ENCODE data around the gene EBF3.

EBF3 gene

DNA sequence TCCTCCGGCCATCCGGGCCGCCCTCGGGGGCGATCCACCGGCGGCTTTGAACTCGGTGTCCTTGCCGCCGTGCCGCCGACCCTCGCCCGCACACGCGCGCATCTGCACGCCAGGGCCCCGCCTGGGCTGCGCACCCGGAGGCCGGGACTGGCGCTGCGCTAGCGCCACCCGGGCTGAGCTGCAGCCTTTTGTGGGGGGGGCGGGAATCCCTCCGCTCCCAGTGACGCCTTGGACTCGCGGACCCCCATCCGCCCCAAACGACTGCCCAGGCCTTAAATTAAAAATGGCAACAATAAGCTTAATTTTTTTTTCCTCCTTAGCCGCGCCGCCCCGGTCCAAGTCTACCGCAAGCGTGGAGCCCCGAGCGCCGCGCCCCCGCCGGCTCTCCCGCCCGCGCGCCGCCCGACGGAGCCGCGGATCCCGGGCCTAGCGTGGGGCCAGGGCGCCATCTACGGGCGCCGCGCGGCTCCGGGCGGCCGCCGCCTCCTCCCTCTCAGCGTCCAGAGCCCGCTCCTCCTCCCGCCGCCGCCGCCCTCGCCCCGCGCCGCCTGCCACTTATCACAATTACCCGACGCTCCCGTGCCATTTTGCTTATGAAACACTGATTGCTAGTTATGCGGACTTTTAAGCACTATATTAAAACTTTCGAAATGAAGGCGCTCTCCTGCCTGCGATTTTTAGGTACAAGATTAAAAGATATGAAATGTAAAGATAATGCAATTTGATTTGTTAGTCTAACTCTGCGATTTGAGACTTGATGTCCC lies 7.5 kb upstream of the EBF3 start:
- peak; percentile 17 for DNase-seq

DNA sequence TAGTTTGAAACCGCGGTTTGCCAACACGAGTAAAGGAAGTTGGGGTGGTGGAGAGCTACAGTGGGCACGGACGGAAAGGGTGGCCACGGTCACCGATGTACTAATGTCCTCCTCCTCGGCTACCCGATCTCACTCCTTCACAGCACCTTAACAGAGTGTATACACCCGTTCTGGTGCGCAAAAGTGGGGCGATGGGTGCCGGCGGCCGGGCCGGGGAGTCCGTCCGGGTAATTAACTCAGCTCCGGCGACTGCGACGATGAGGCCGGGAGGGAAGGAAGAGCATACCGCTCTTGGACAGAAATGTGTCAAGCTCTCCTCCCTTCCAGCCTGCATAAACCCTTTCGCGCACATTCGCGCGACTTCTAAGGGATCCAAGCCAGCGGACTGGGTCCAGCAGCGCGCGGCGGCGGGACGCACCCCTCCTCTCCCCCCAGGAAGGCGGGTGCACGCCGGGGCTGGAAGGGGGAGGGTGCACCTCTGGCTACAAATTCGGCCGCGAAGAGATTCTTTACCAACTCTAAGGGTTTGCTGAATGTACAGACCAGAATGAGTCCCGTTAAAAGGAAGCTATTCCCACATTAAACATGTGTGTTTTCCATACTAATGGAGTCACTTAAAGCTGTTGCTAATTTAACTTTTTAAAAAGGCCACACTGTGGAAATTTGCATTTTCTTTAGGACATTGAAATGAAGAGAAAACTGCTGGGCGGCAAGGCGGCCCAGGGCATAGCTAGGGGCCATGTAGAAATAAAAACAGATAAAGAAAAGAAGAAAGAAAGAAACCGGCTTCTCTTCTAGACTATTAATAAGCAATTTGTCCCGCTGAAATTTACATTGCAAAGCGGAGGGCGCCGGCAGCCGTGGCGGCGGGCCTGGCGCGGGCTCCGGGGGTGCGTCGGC lies 6.6 kb upstream of the EBF3 start:
- no peak for DNase-seq

DNA sequence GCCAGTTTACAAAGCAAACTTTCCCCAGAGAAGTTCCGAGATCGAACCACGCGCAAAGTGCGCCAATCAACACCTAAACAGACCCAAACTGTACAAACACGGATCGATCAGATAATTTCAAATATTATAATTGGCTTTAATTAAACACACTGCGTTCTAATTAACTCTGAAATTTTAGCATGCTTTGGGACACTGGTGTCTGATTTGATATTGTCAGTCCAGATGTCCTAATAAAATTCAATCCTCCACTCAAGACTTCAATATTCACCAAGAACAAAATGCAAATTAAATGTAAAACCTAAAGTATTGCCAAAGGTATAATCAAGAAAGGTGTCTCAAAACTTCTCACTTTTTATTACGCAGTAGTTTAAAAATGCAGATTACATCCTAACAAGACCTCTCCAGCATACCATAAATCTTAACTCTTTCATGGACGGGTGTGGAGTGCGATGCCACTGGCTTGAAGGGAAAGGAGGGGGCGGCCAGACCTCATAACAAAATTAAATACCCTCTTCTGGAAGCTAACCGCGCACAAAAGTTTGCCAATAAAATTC lies 5.9 kb upstream of the EBF3 start:
- no peak for DNase-seq

DNA sequence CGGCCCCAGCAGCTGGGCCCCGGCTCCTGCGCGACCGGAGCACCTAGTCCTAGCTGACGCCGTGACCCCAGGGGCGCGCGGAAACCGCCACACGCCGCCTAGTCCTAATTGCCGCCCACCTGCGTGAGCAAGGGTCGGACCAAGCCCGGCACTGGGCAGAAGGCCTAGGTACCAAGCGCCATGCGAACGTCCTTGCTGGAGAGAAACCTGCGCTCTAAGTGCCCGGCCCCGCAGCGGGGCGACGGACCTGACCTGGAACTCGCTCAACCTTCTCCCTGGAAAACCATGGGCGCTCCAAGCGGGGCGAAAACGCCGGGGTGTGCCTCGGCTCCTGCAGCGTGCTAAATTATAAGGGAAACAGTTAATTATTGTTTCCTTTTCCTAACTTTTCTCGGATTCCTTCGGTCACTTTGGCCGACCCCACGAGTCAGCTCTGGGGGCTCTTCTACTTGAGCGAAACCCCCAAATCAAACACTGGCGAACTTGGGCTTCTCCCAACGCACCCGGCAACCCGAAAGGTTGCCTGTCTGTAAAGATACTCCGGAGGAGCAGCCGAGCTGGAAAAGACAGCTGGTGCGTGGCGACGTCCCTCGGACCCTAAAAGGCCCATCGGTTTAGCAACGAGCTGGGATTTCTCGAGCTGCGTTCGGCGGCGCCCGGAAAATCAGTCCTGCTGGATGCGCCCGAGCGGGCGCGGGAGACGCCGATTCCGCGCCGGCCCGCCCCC lies 5.3 kb upstream of the EBF3 start:
- no peak for DNase-seq

DNA sequence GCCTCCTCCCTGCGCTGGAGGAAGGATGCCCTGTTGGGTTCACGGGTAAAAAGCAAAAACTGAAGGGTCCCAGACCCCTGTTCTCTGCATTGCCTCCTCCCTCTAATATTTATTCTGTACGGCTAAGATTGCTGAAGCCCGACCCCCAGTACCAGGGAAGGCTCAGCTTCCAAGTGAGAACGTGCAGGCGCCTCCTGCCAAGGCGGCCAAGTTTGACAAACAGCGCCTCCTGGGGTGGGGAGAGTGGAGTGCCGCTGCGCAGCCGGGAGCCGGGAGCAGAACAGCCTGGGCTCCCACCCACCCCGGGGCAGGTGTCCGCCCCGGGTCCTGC lies 4.7 kb upstream of the EBF3 start:
- no peak for DNase-seq

DNA sequence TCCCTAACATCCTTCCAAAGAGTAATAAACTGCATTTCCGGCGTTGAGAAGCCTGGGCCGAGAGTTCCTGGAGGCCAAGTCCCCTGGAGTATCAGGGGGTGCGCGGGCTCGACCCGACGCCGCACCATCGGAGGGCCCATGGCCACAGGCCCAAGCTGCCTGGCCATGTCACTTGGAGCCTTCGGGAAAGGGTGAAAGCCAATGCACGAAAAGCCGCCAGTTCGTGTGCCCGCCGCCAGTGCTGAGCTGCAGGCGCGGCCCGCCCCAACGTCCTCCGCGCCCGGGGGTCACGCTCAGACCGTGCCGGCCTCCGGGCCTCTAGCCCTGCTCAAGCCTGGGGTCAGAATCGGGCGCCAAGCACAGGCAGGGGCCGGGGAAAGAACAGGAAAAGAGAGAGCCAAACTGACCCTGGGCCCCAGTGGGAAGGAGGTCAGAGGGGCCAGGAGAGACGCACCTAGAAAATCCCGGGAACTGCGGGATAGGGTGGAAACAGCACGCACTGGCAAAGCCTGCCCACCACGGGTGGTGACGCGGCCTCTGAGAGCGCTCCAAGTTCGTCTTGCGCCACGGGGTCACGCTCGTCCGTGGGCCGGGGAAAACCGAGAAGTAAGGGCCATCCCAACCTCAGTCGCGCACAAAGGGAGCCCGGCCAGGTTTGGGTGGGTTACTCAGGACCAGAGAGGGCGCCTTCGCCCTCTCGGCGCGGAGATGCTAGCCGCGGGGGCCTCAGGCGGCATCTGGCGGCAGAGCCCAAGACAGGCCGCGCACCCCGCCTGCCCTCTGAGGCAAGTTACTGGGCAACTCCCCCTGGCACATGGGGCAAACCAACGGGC lies 4.2 kb upstream of the EBF3 start:
- DNase-seq: no peak

DNA sequence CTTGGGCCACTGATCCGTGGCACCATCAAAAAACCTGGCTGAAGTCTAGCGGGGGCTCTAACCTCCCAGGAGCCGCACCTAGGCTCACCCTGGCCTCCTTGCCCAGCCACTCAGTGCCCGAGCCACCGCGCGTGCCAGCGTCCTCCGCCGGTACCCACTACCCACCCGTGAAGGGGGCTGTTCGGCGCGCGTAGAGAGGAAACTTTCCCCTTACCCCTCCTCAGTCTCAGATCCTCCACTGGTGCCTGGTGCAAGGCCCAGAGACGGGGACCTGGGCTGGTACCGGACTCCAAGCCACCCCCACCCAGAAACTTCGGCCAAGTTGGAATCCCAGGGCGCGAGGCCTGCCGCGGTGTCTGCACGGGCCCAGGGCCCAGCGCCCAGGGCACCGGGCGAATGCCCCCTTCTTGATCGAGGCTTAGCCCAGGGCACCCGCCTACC lies 3.5 kb upstream of the EBF3 start:
- no peak for DNase-seq

DNA sequence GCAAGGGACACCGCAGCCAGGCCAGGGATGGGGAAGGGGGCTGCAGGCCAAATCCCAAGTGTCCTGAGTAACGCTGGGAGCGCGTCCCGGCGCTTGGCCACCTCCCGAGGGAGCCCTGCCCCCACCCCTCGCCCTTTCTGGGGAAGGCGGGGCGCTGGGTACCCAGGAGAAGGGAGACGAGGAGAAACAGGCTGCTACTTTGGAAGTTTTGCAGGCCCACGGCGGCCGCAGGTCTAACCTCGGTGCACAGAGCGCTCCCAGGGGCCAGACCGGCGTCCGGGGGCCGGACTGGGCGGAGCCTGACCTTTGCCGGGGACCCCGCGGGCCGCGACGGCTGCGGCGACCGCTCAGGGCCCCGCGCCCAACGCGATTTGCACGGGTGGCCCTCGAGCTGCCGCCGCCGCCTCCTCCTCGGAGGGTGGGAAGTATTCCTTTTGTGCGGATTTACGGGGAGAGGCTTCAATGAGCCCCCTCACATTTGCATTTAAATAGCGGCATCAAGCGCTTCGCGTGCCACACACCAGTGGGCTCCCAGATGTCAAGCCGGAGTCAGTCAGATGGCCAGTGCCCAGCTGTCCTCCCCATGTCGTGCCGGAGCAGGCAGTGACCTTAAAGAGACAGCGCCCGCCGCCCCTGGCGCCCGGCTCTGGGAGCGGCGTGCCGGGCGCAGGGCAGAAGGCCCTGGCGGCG lies 3.0 kb upstream of the EBF3 start:
- no peak for DNase-seq

DNA sequence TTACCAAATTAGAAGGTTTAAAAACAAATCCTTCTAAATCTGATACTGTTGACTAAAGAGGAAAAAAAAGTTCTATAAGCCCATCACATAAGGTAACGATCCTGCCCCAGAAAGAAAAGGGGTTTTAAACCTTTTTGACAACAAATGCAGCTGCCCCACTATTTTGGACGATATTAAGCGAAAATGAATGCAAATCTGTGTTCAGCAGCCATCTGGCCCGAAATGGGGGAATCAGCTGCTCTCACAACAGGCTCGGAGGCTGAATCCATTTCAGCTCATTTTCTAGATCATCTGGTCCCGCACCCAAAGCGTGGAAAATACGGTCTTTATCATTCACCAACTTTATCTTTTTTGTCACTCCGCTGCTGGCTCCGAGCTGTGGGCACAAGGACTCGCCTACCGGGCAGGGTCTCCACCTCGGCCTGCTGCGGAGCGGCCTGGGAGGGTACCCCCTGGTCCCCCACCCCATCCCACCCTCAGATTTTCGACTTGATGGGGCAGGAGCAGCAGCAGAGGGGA lies 2.4 kb upstream of the EBF3 start:
- no peak for DNase-seq

DNA sequence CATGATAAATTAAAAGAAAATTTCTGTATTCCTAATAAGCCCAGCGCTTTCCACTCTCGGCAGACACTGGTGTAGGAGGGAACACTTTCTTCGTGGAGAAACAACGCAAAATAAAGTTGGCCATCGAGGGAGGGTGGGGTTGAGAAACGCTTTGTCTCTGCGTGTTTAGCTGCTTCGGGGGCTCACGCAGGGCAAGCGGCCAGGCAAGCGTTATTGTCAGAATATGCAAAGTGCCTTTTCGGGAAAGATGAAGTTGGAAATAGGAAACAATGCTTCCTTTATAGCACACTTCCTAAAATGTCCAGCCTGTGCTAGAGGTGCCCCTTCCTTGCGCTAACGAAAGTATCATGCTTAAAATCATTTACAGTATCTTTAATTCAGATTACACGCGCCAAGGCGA lies 1.9 kb upstream of the EBF3 start:
- no peak for DNase-seq

DNA sequence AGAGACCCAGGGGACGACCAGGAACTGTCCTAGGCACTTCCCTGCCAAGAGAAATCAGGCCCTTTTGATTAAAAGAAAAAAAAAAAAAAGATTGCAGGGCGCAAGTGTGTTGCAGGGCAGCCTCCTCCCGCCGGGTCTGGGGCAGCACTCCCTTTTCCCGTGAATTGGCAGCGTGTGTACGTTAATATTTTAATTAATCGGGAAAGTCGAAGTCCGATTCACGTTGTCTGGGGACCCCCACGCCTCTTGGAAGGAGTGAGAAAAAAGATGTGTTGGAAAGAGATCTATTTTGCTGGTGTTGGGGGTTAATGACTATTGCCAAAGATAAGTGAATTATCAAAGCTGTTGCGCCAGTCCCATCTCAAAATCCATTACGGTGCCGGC lies 1.3 kb upstream of the EBF3 start:
- DNase-seq: no peak

DNA sequence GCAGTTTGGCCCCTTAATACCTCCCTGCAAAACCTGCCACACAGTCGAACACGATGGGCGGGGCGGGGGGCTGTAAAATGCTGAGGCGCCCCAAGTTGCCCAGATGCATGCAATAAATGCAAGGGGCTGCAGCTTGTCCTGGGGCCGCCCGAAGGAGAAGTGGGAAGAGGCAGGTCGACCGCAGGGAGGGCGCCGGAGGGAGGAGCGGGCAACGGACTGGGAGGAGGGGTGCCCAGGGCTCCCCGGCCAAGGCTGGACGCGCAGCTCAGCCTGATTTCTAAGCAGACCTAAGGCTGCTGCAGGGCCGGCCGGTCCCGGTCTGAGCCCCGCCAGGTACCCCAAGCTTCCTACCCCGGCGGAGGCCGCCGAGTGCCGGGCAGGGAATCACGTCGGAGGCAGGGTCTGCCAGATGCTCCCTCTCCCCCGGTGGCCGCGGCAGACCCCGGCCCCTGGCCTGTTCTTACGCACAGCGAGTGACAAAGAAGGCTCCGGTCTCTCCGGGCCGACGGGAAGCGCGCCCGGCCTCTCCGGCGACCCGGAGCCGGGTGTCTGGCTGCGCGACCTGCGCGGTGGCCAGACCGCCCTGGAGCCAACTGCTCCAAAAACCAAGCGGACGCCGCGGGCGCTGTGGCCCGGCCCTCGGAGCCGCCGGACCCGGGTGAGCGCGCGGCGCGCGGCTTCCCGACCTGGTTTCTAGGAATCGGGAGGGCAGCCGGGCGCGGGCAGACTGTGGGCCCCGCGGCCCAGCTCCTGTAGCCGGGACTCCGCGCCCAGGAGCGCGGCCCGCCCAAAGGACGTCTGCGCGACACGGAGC lies 744 bp upstream of the EBF3 start:
- DNase-seq: no peak

DNA sequence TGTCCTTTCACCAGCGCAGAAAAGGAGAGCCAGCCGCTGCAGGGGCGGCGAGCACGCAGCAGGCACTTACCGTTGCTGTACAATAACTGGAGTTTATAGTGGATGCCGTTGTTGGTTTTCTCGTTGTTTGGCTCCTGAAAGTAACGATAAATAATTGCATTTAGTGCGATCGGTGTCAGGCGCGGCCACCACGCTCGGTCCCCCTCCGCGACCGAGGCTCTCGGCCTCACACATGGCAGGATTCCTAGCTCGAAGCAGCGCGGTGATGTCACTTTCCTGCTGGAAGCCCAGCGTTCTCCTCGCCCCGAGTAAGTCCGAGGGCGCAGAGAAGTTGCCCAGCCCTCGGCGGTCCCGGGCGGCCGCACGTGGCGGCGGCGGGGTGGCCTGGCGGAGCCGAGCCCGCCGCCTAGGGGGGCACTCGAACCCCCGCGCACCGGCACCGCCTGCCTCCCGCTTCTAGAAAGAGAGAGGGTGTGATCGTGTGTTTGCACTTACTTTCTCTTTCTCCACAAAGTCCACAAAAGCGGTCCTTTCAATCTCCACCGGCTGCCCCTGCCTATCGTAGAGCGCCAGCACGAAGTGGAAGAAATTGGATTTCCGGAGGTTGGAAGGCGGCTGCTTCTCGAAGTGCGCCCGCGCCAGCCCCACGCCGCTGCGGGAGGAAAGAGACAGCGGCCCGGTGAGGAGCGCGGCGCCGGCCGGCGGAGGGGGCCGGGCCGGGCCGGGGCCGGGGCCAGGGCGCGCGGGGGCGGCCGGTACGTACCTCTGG lies 1.0 kb downstream of the EBF3 start:
- no peak for DNase-seq

DNA sequence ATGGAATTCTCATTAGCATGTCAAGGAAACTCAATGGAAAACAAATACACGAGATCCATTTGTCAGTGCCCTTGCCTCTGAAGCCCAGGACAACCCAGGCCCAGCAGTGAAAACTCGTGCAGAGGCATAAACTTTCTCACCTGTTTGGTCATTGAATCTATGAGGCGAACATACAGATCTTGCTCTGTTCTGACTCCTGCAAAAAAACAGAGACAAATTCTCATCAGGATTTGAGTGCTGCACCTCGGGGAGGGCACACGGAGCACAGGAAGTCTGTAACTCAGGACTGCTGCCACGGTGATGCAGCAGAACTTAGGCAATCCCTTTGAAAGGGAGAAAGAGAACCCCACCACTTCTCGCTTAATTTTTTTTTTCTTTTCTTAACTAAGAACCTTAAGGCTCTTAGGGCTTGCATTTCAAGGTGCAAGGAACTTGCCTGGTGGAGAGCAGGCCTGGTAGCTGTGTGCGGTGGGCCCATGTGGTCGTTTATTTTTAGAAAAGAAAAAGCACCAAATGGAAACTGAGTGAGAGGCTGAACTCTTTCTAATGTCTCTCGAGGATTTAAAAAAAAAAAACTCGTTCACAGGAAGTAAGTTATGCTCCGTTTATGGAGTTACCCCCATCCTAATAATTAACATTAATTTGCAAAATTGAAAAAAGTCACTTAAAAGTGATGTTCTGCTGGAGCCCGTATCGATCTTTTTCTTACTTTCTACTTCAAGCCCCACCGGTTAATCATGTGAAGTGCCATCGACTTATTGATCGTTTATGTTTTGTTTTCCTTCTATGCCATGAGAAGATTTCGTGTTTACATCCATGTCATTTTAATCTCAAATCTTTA lies 1.8 kb downstream of the EBF3 start:
- DNase-seq: peak; percentile 13

DNA sequence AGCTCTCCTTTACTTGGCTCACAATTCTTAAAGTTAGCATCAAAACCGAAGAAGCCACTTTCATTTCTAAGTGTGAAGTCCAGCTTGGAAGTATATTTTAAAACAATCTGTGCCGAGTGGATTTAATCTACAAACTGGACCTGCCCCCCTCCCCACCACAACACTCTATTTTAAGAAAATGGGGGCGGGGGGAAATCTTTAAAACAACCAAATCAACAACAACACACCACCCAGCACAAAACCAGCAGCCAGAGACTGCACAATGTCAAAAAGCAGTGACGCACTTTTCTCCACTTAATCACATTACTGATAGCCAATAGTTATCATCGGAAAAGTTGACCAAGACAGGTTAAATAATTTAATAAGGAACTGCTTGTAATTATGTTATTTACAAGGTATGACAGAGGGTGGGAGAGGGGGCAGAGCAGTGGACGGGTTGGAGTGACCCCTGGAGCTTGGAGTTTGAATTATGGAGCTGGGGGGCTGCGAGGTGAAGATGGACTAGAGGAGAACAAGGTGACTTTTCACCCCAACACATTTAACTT lies 2.8 kb downstream of the EBF3 start:
- DNase-seq: no peak

DNA sequence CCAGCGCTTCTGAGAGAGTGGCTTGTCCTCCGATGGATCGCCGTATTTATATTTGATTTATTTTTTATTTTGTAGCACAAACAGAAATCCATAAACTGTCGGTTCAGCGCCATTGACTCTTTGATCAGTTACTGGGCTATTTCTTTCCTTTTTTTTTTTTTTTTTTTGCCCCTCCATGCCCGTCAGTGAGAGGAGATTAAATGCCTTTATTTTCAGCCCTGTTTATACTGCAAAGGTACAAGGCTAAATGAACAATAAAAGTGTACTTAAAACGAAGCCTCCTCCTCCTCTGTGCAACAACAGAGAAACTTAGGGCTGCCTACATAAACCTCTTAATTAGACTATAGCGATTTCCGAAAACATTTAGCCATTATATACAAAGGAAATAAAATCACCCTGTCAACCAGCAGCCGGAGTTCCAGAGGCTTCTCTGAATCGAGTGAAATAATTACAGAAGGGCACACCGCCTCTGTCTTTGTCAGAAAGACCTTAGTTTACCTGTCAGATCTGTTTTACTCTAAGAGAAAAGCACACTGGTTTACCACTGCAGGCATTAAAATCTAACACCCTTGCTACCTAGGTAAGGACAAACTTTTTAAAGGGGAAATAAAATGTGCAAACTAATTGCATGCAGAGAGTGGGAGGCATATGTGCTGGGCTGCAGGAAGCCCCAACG lies 3.5 kb downstream of the EBF3 start:
- DNase-seq: no peak

DNA sequence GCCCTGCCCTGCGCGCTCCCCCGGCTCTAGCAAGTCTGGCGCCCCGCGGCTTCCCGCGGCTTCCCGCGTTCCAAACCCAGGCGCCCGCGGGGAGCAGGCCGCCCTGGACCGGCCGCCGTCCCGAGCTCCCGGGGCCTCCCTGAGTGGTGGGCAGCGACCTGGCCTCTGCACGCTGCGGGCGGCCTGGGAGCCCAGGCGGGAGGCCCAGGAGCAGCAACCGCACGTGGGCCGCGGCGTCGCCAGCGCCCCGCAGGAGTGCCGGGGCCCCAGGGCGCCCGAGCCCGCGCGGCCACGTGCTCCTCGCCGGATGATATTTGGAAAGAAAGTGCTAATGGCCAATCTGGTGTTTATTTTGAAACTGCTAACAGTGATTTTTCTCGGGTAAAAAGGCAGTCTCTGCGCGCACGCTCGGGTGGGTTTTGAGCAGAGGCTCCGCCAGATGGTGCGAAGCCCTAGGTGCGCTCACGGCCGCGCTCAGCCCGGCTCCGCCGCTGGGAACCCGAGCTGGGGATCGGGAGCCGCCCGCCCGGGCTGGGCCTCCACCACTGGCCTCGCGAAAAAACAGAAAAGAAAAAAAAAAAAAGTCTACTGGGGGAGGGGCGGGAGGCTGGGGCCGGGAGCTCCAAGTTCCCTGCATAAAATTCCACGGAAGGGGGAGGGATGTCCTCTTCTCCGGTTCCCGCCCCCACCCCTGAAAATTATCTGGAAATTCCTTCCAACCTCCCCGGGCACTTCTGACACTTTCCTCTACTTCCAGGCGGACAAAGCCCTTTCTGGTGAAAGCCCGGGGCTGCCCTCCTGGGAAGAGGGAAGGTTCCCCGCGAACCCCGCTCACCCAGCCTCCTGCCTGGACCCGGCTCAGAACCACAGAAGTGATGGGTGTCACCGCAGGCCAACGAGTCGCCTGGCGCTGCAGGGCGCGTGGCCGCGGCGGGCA lies 4.3 kb downstream of the EBF3 start:
- DNase-seq: no peak
